Osteoblast (primary cell): ENCODE results near the gene ZFAND3. TPM values are rescaled to one million over a fixed set of nuclear protein-coding genes. Genes with fewer than 3 reads are reported as not detected.

Experiments used
- DNase-seq: peaks from one replicate; pipeline ENCODE4 v3.0.0; 2011; ENCODE audit warnings: low spot score, mixed read lengths; ENCODE audit not compliant: insufficient read length; ENCODE audit errors: missing footprints
- H2AFZ ChIP-seq: 2 replicates; pipeline ENCODE4 v1.6.0; 2011; ENCODE audit warnings: mild to moderate bottlenecking, low read length
- H3K27ac ChIP-seq: 2 replicates; pipeline ENCODE4 v1.5.1; 2011; ENCODE audit warnings: mild to moderate bottlenecking, low read depth, low read length, moderate library complexity
- H3K27me3 ChIP-seq: 2 replicates; pipeline ENCODE4 v1.6.0; 2012; ENCODE audit warnings: mild to moderate bottlenecking, control low read depth, inconsistent platforms, low read length, moderate library complexity; ENCODE audit not compliant: insufficient read depth
- H3K36me3 ChIP-seq: 2 replicates; pipeline ENCODE4 v1.5.1; 2011; ENCODE audit warnings: mild to moderate bottlenecking, low read length, control low read depth, moderate library complexity; ENCODE audit not compliant: insufficient read depth
- H3K4me1 ChIP-seq: 2 replicates; pipeline ENCODE4 v1.5.1; 2011; ENCODE audit warnings: mild to moderate bottlenecking, low read length, control low read depth, moderate library complexity; ENCODE audit not compliant: insufficient read depth
- H3K4me2 ChIP-seq: 2 replicates; pipeline ENCODE4 v1.6.0; 2011; ENCODE audit warnings: mild to moderate bottlenecking, low read length; ENCODE audit not compliant: insufficient read depth
- H3K4me3 ChIP-seq: fragments of 200-600 bp; sonication (generic); 3 replicates; pipeline ENCODE4 v1.5.1; 2012; ENCODE audit warnings: mild to moderate bottlenecking, low read length, inconsistent platforms; ENCODE audit not compliant: insufficient read depth
- H3K79me2 ChIP-seq: 2 replicates; pipeline ENCODE4 v1.6.0; 2012; ENCODE audit warnings: mild to moderate bottlenecking, low read length, control low read depth, inconsistent platforms; ENCODE audit not compliant: insufficient read depth
- H3K9me3 ChIP-seq: 2 replicates; pipeline ENCODE4 v1.5.1; 2011; ENCODE audit warnings: low read depth, low read length, control low read depth
- H4K20me1 ChIP-seq: 2 replicates; pipeline ENCODE4 v1.6.0; 2012; ENCODE audit warnings: mild to moderate bottlenecking, low read length, control low read depth; ENCODE audit not compliant: insufficient read depth
- CTCF ChIP-seq: IDR thresholded peaks from 2 replicates; pipeline ENCODE4 v1.5.1; 2011; ENCODE audit warnings: mild to moderate bottlenecking, low read depth, low read length, moderate library complexity; ENCODE audit errors: extremely low read depth
- total RNA-seq: library from RNA; depleted of rRNA; stranded (reverse); fragments of >200 nt; gene quantifications from 2 replicates; pipeline ENCODE4 v1.2.3, GENCODE V29; 2012

The ZFAND3 gene
- total RNA-seq, 1 donor = 27.1 TPM

- no peak for TF ChIP-seq CTCF
- Histone ChIP-seq H2AFZ (no peak overlapping the region), H3K36me3 (no peaks in the 10 kb centered on the region), H3K4me1 (peaks cover 36% of the 10 kb centered on the region), H3K4me2 (peak overlapping the region; percentile 56), H3K27ac (no peak overlapping the region), H4K20me1 (peaks cover 78% of the 10 kb centered on the region), H3K9me3 (no peaks in the 10 kb centered on the region), H3K4me3 (peak overlapping the region; percentile 14), H3K27me3 (no peaks in the 10 kb centered on the region), H3K79me2 (peaks cover 81% of the 10 kb centered on the region)
- DNase-seq = no peak
Measured at GRCh38 chr6:37822851-37823682, 3.5 kb downstream of the ZFAND3 start.

GRCh38 chr6:37824170-37824569 lies 4.6 kb downstream of the ZFAND3 start:
- Histone ChIP-seq H3K27ac (no peak overlapping the region), H2AFZ (no peak overlapping the region), H3K4me1 (peaks cover 32% of the 10 kb centered on the region), H3K36me3 (no peaks in the 10 kb centered on the region), H3K27me3 (no peaks in the 10 kb centered on the region), H3K4me2 (no peak overlapping the region), H3K79me2 (peaks cover 92% of the 10 kb centered on the region), H3K4me3 (no peak overlapping the region), H4K20me1 (peaks cover 88% of the 10 kb centered on the region), H3K9me3 (no peaks in the 10 kb centered on the region)
- no peak for DNase-seq
- TF ChIP-seq CTCF = no peak

GRCh38 chr6:37826188-37826587 lies 6.7 kb downstream of the ZFAND3 start:
- DNase-seq = no peak
- Histone ChIP-seq H2AFZ (no peak overlapping the region), H3K79me2 (peaks cover 100% of the 10 kb centered on the region), H3K4me3 (no peak overlapping the region), H3K4me1 (peaks cover 25% of the 10 kb centered on the region), H3K36me3 (no peaks in the 10 kb centered on the region), H4K20me1 (peaks cover 98% of the 10 kb centered on the region), H3K27ac (peak overlapping the region; percentile 23), H3K27me3 (no peaks in the 10 kb centered on the region), H3K4me2 (no peak overlapping the region), H3K9me3 (no peaks in the 10 kb centered on the region)
- TF ChIP-seq CTCF = no peak

- H3K79me2 ChIP-seq = peaks cover 100% of the 10 kb centered on the region
- H3K36me3 ChIP-seq = no peaks in the 10 kb centered on the region
Measured at GRCh38 chr6:37826993-37827392, 7.5 kb downstream of the ZFAND3 start.

More at GRCh38 chr6:37826993-37827392, 7.5 kb downstream of the ZFAND3 start:
- no peaks in the 10 kb centered on the region for H3K9me3 ChIP-seq
- H3K27me3 ChIP-seq = no peaks in the 10 kb centered on the region
- H3K27ac ChIP-seq = no peak overlapping the region
- TF ChIP-seq CTCF = no peak
- H3K4me3 ChIP-seq = no peak overlapping the region
- peaks cover 18% of the 10 kb centered on the region for H3K4me1 ChIP-seq
- no peak overlapping the region for H3K4me2 ChIP-seq
- no peak overlapping the region for H2AFZ ChIP-seq
- no peak for DNase-seq
- H4K20me1 ChIP-seq = peaks cover 98% of the 10 kb centered on the region
